ENCODE data around the gene OR4E2.
"Not testable (repeated sequence)": the region's sequence is repeated elsewhere in the genome, so short reads cannot be mapped to it uniquely, and the experiment has no call there.

OR4E2 gene, protein sequence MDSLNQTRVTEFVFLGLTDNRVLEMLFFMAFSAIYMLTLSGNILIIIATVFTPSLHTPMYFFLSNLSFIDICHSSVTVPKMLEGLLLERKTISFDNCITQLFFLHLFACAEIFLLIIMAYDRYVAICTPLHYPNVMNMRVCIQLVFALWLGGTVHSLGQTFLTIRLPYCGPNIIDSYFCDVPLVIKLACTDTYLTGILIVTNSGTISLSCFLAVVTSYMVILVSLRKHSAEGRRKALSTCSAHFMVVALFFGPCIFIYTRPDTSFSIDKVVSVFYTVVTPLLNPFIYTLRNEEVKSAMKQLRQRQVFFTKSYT

DNA sequence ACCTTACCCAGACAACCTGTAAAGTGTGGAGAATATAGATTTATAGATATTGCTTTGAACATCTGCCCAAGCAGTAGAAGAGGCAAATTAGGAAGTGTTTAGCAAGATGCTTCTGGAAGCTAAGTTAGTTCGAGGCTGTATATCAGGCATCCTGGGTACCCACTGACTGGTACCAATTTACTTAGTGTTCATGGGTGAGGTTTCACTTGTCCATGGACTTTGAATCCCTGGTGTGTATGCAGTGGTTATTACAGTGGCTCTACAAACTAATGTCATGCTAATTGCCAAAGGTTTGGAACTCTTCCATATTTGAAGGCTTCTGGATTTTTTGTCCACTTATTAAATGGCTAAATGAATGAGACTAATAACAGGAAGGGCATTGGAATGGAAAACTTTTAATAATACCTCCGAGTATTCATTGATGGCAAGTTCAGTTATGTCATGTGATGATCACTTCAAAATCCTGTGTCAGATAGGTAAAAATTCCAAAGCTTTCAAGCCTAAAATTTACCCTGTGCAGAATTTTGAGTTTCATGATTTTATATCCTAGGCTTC is at the start of gene OR4E2:
Gene OR4E2 (plus strand): TSS at position 505 of the 555 bp plus-strand sequence. CDS start 11,248 bp downstream, outside the sequence.
- DNase-seq (ENCODE audit: low read depth in 3 of 3), result no peak

DNA sequence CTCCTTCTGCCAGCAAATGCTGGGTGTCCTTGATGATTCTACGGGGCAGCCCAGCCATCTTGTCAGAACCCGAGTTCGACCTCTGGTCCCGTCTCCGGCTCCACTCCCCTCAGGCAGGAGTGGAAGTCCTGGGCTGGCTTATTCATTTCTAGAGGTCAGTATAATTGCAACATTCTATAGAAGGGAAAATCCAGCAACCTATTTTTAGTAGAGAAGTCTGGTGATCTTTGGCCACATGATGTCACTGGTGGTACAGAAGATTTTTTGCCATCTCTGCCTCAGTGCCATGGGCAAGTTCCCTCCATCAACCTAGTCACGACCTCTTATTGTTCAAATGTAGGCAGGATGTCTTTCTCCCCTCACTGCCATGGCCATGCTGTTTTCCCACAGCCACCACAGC is 41.3 kb upstream of the OR4E2 start:
- no peak for DNase-seq (ENCODE audit: low read depth in 3 of 3)

DNA sequence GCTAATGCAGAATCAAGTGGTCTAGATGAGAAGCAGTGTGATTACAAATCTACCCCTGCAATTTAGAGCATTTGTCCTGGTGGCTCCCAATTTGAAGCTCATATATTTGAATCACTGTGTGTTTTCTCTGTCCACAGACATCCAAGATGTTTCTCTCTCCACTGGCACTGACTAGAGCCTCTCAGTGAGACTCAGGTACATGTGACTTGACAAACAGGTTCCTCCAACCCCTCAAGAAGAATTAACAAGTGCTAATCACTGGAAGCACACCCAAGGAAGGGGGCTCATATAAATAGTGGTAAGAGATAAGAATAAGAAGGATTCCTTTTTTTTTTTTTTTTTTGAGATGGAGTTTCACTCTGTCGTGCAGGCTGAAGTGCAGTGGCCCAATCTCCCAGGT is 39.4 kb upstream of the OR4E2 start:
- no peak for DNase-seq (ENCODE audit: low read depth in 3 of 3)

DNA sequence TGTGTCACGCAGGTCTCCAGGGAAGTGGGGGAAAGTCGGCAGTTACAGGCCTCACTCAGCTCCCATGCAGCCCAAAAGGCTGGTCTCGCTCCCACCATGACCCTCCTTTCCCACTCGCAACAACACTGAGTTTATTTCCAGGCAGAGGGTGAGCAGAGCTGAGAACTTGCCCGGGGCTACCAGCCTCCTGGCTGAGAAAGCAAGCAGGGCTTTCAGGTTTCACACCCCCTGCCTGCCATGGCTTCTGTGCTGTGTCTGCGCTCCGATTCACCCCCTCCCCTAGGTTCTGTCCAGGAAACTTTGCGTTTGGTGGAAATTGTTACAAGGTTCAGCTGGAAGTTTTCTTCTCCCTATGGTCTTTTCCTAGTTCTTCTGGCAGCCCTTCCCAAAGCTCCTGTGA is 36.0 kb upstream of the OR4E2 start:
- DNase-seq (ENCODE audit: low read depth in 3 of 3), result no peak

DNA sequence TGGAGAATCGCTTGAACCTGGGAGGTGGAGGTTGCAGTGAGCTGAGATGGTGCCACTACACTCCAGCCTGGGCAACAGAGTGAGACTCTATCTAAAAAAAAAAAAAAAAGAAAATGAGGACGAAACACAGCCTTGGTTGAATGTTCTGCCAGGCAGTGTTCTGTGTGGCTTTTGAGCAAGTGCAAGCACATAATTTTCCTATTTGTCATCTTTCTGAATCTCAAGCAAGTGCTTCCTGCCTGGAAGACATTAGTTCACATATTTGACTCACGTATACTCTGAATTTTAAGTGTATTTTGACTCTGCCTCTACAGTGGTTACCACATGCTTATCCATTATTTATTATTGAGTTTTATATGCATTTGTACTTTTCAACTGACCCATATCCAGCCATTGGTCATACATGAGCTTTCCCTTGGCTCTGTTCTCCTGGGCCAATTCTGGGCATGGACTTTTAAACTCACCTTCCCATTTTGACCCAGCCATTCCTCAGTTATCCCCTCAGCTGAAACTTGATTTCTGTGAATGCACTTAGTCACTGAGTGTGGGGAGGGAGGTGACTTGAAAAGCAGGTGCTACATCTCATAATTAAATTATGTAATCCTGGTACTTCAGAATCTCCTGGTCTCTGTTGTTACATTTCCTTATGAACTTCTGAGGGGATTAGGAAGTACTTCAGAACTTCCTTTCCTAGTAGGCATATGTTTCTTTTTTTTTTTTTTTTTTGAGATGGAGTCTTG is 27.0 kb upstream of the OR4E2 start:
- DNase-seq (ENCODE audit: low read depth in 3 of 3), result no peak

DNA sequence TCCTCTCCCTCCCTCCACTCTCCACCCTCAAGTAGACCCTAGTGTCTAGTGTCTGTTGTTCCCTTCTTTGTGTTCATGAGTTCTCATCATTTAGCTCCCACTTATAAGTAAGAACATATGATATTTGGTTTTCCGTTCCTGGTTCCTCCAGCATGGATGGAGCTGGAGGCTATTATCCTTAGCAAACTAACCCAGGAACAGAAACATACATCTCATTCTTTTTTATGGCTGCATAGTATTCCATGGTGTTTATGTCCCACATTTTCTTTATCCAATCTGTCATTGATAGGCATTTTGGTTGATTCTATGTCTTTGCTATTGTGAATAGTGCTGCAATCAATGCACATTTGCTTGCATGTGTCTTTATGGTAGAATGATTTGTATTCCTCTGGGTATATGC is 23.1 kb upstream of the OR4E2 start:
- not testable (repeated sequence) for DNase-seq (ENCODE audit: low read depth in 3 of 3)

DNA sequence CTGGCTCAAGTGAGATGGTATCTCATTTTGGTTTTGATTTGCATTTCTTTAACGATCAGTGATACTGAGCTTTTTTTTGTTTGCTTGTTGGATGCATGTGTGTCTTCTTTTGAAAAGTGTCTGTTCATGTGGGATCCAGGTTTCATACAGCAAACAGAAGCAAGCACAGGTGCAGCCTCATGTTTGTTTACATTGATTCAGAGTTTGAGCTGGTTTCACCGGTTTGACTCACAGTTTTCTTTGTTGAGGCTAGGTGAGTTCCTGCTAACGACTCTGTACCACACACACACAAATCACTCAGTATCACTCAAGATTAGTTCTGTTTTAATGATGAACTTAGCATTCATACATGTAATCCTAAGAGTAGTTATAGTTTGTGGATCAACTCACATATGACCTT is 22.6 kb upstream of the OR4E2 start:
- DNase-seq (ENCODE audit: low read depth in 3 of 3), result no peak

DNA sequence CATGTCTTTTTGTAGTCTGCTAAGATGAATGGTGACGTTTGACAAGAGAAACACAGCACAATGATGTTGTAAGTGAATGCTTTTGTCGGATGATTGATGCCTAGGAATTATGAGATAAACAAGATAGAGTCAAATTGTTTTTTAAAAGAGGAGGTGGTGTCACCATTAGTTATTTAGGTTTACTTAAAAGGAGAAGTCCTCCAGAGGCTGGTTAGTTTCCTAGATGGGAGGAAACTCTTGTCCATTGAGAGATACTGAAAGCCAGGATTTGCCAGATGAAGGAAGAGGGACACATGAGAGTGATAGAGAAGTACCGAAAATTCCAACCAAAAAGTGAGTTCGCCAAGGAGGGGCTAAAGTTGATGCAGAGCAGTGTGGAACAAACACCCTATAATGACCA is 18.8 kb upstream of the OR4E2 start, which contains the start of gene OR10G2:
Gene OR10G2 (minus strand): TSS at position 101 of the 400 bp plus-strand sequence. CDS start 98 bp downstream, at position 3.
- no peak for DNase-seq (ENCODE audit: low read depth in 3 of 3)

DNA sequence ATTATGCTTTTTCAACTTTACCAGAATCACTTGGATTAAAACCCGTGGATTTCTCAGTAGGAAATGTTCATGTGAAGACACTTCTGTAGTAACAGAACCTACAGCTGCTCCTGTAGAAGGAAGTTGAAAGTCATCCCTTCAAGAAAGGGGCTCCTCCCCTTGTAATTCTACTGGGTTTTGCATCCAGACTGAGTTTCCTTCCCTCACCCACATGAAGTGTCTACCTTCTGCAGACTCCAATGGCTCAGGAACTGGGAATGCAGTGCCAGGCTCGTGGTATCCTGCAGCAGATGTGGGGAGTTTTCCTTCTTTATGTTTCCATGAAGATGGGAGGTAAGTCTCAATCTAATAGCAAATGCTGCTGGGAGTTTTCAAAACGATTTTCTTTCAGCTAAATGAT is 11.0 kb upstream of the OR4E2 start:
- no peak for DNase-seq (ENCODE audit: low read depth in 3 of 3)

DNA sequence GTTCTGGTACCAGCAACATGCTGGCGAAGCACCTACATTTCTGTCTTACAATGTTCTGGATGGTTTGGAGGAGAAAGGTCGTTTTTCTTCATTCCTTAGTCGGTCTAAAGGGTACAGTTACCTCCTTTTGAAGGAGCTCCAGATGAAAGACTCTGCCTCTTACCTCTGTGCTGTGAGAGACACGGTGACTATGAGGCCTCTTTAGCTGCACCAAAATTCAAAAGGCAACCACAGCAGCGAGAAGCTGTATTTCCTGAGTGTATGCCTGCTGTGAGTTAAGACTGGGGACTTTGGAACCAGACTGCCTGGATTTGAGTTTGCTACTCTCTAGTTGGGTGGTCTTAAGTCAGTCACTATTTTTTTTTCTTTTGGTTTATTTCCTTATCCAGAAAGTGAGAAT is 10.2 kb upstream of the OR4E2 start:
- DNase-seq (ENCODE audit: low read depth in 3 of 3), result no peak

DNA sequence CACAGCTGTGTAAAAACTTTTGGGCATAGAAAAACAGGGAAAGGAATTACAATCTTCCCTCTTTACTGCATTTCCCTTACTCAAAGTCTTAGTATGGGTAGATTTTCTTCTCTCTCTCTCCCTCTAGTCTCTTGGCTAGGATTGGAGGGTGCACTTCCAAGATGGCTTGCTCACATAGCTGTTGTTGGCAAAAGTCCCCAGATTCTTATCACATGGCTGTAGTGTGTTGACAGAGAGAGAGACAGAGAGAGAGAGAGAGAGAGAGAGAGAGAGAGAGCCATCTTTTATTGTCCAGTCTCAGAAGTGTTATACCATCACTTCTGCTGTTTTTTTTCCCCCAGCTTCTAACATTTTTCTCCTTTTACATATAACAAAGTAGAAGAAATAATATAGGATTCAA is 6.3 kb upstream of the OR4E2 start:
- no peak for DNase-seq (ENCODE audit: low read depth in 3 of 3)

DNA sequence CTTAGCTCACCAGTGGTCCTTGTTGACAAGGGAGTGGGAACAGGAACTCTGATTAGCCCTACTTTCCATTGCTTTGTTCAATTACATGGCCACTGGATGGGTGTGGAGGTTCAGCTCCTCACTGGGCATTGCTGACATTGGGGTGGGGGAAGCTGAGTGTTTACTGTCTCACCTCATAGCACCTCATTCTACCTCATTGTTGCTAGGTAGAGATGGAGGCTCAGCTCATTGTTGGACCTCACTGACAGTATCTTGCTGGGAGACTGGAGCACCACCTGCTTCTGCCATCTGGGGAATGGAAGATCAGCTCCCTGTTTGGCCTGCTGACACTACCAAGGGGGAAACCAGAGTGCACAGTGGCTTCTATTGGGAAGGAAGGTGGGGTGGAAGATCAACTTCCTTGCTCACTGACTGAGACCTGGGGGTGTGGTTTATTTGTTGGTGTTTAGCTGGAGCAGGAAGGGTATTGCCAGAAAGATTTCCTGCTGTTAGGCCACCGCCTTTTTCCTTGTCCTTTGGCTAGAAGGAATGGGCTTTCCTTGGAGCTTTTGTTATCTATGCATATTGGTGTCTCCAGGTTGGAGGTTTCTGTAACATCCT is 1.3 kb upstream of the OR4E2 start:
- DNase-seq (ENCODE audit: low read depth in 3 of 3), result no peak

DNA sequence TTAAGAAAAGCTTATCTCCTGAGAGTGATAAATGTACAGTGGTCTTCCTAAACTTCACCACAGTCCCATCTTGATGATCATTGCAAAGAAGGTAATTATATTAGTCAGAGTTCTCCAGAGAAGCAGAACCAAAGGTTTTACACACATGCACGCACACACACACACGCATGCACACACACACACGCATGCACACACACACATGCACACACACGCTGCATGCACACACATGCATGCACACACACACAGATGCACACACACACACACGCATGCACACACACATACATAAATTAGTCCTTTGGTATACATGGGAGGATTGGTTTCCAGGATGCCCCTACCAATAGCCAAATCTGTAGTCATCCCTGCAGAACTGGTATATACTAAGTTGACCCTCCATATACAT is 580 bp downstream of the OR4E2 start:
- DNase-seq (ENCODE audit: low read depth in 3 of 3), result no peak

DNA sequence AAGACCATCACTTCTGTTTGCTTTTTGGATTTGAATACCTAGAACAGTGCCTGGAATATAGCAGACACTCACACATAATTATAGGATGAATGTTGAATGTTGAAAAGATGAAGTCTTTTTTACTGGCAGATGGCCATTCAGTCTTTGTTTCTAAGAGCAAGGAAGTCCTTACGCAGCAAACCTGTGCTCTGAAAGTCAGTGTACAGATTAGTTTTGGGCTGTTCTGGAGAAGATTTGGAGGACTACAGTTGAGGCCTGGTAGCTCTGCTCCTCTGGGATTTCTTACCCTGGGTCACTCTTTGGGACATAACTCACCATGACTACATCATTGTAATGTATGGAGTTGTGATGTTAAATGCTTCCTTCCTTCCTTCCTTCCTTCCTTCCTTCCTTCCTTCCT is 3.3 kb downstream of the OR4E2 start:
- DNase-seq (ENCODE audit: low read depth in 3 of 3), result no peak

DNA sequence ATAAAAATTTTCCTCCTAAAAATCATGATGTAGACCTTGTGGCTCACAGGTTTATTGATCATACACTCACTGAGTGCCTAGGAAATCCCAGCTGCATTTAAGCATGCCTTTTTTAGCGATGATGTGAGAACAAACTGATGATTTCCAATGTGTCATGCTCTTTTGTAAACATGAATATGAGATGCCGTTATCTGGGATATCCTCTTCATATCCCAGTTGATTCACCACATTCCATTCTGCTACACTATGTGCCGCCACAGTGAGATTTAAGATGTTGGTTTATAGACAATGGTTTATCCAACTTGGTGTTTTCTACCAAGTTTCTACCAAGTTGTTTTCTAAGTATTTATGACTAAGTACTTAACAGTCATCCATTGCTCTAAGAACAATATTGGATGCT is 14.7 kb downstream of the OR4E2 start:
- DNase-seq (ENCODE audit: low read depth in 3 of 3), result no peak

DNA sequence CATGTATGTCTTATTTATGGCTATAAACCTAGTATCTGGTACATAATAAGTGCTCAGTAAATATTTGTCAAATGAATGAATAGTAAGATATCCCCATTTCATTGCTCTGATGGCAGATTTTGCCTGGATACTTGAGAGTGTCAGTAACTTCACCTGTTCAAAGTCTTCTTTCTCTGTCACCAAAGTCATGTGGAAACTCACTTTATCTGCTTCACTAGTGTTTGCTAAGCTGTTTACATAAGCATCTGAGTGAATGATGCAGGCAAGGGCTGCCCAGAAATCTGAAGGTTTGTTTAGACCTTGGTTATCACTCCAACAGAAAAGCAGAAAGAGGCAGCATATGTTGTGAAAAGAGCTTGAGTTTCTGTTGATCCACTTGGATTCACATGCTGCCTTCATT is 15.6 kb downstream of the OR4E2 start:
- DNase-seq (ENCODE audit: low read depth in 3 of 3), result no peak

DNA sequence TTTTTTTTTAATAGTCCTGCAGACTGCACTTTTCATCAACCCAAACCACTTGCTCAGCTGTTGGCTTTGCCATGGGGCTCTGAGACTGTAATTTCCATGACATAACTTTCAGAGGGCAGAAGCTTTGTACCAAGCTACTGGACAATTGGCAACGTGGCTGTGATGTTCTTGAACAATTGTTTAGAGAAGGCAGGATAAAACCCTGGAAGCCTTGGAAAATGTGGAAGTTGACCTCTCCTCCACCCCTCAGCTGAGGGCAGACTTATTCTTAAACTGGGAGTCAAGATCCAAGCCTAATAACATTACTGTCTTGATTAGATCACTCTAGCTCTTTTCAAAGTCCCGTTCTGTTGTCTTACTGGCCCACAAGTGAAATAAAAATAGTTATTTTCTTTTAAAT is 17.7 kb downstream of the OR4E2 start:
- DNase-seq (ENCODE audit: low read depth in 3 of 3), result no peak

DNA sequence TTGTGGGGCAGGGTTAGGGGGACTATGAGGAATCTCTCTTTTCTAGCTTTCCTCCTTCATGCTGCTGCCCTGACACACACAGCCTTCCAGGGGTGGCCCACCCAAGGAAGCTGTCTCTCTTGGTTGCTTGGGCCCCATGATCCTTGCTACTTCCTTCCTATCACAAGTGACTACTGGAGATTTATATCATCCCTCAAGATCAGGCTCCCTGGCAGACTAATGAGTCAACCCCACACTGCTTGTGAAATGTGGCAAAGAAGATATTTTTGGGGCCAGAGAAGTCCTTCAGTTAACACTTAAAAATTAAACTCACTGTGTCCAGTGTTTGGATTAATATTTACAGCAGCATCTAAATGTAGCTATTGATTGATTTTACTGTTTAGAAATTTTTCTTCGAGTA is 18.5 kb downstream of the OR4E2 start:
- no peak for DNase-seq (ENCODE audit: low read depth in 3 of 3)

DNA sequence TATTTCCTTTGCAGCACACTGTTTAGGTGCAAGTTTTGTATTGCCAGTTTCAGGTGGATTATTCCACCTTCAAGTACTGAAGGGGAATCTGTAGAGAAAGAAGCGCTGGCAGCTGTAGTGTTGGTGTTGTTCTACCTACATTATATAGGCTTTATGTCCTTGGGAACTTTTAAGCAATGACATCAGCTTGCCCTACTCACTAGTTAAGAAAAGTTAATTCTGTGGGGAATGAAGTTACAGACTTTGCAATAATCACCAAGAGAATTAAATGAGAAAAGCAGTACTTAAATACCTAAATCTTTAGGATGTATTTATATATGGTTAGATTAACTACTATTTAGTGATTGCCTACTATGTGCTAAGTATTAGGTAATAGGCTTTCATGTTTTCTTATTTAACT is 20.1 kb downstream of the OR4E2 start, which contains the start of gene OR4E1:
Gene OR4E1 (minus strand): TSS at position 101 of the 400 bp plus-strand sequence. CDS start 2,883 bp downstream, outside the sequence.
- DNase-seq (ENCODE audit: low read depth in 3 of 3), result no peak

DNA sequence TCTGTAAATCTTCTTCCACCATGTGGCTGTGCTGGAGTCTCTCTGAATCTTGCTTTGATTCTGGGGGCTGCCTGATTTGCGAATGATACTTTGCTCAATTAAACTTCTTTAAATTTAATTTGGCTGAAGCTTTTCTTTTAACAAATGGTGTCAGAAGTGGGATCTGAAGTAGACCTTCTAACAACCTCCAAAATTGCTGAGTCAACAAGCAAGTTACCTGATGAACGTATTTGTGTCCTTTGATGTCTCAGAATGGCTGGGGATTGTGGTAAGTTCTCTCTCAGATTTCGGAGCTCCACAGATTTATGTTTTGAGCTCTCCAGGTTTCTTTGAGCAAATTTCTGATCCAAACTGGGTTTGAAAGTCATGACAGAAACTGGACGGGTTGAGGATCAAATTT is 21.9 kb downstream of the OR4E2 start:
- no peak for DNase-seq (ENCODE audit: low read depth in 3 of 3)

DNA sequence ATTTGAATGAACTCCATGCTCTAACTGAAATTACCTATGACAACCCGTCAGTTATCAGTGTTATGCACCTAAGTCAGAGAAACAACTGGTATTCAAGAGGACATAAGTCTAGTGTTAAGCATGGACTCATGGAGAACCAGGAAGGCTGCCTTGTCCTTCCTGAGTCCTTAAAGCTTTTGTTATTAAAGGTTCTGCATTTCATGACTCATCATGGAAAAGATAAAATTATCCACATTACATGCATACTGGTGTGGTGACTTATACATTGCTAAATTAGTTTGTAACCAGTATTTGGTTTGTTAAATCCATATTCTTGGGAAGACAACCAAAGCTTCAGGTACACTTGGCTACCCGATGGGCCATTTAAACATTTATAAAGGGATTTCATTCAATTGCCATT is 26.4 kb downstream of the OR4E2 start:
- no peak for DNase-seq (ENCODE audit: low read depth in 3 of 3)

DNA sequence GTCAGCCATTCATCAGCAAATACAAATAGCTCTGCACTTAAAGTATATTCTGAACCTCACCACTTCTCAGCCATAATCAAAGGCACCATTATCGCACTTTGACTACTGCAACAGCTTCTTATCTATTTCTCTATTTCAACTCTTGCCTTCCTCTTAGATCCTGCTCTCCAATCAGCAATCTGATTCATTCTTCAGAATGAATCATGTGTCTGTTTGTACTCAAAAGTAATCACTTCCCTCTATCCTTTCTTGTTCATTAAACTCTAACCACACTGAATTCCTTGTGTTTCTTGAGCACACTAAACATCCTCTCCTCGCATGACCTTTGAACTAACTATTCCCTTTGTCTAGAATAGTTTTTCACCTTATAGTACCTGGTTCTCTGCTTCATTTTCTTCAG is 32.8 kb downstream of the OR4E2 start:
- no peak for DNase-seq (ENCODE audit: low read depth in 3 of 3)

DNA sequence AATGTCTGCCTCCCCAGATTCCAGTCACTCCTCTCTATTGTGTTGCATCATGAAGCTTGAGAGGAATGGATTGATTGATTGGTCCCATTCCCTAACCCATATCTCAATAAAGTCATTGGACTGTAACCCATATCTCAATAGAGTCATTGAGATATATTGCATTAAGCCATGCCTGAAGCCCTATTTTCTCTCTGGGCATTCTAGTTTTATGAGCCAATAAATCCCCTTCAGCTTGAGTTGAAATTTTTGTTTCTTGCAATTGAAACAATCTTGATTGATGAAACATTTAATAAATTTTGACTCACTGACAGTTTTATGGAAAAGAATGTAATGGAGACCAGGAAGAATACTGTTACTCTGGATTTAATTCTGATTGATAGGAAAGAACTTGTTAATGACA is 40.8 kb downstream of the OR4E2 start:
- no peak for DNase-seq (ENCODE audit: low read depth in 3 of 3)
